Endothelial cell of umbilical vein (primary cell): ENCODE measurements around the gene DNAI1.

Source experiments
- CTCF ChIP-seq, 2 donors: IDR thresholded peaks; 1 replicate in 1 of 2; 2 replicates in 1 of 2; pipeline ENCODE4 v1.5.1; 2011; ENCODE audit warnings: low read length in 2 of 2, mild to moderate bottlenecking in 2 of 2, moderate library complexity in 2 of 2, control low read depth in 1 of 2, inconsistent platforms in 1 of 2, low read depth in 1 of 2; ENCODE audit not compliant: insufficient read depth in 1 of 2; ENCODE audit errors: extremely low read depth in 1 of 2
- FOS ChIP-seq: IDR thresholded peaks from 2 replicates; pipeline ENCODE4 v1.6.1; 2011; ENCODE audit warnings: mild to moderate bottlenecking, low read length, moderate library complexity, borderline replicate concordance; ENCODE audit not compliant: insufficient read depth
- JUN ChIP-seq: IDR thresholded peaks from 2 replicates; pipeline ENCODE4 v1.6.1; 2011; ENCODE audit warnings: borderline replicate concordance, low read depth; ENCODE audit not compliant: insufficient read length, insufficient read depth
- MAX ChIP-seq: IDR thresholded peaks from 2 replicates; pipeline ENCODE4 v1.6.1; 2011; ENCODE audit not compliant: insufficient read depth, insufficient read length
- POLR2A ChIP-seq: IDR thresholded peaks from 2 replicates; pipeline ENCODE4 v1.6.1; 2012; ENCODE audit warnings: low read depth, mild to moderate bottlenecking, control low read depth, low read length
- POLR2AphosphoS5 ChIP-seq: IDR thresholded peaks from 2 replicates; pipeline ENCODE4 v1.6.1; 2012; ENCODE audit warnings: low read depth, mild to moderate bottlenecking, control low read depth, low read length, moderate library complexity; ENCODE audit not compliant: insufficient read depth

- TF ChIP-seq CTCF (IDR thresholded peaks at IDR 0.05; ENCODE audit: extremely low read depth in 1 of 2, insufficient read depth in 1 of 2, low read depth in 1 of 2, low read length in 2 of 2) (no peak), POLR2AphosphoS5 (no peak), JUN (no peak), MAX (no peak), FOS (no peak), POLR2A (no peak)
Measured at GRCh38 chr9:34442770-34443169, 15.8 kb upstream of the DNAI1 start.
